ENCODE measurements around the gene GALNT15.

GALNT15 gene

GRCh38 chr3:16279010-16279801 lies 104.7 kb downstream of the GALNT15 start:
- Histone ChIP-seq H3K4me2 (ENCODE audit: low read length) (no peak overlapping the region), H4K20me1 (ENCODE audit: insufficient read depth, low read length) (no peaks in the 10 kb centered on the region), H3K9me3 (ENCODE audit: insufficient read depth, low read length) (no peaks in the 10 kb centered on the region), H3K27me3 (ENCODE audit: low read depth, low read length) (no peaks in the 10 kb centered on the region), H3K79me2 (ENCODE audit: low read length) (no peaks in the 10 kb centered on the region), H2AFZ (ENCODE audit: low read depth, low read length) (no peak overlapping the region), H3K9ac (ENCODE audit: low read length) (no peak overlapping the region), H3K27ac (ENCODE audit: low read length) (no peak overlapping the region), H3K4me1 (ENCODE audit: low read length) (no peaks in the 10 kb centered on the region), H3K36me3 (replicated peaks; ENCODE audit: low read depth, low read length) (peaks cover 11% of the 10 kb centered on the region), H3K4me3 (ENCODE audit: low read length) (no peak overlapping the region)
- no peak for TF ChIP-seq EZH2phosphoT487 (IDR thresholded peaks at IDR 0.05; ENCODE audit: low read depth)
- TF ChIP-seq CTCF (IDR thresholded peaks at IDR 0.05; ENCODE audit: low read depth, low read length) = no peak

- Histone ChIP-seq H3K27me3 (ENCODE audit: low read depth, low read length) (no peaks in the 10 kb centered on the region), H3K9me3 (ENCODE audit: insufficient read depth, low read length) (no peaks in the 10 kb centered on the region), H4K20me1 (ENCODE audit: insufficient read depth, low read length) (no peaks in the 10 kb centered on the region), H3K4me3 (ENCODE audit: low read length) (no peak overlapping the region), H2AFZ (ENCODE audit: low read depth, low read length) (no peak overlapping the region), H3K4me1 (ENCODE audit: low read length) (no peaks in the 10 kb centered on the region), H3K27ac (ENCODE audit: low read length) (no peak overlapping the region), H3K79me2 (ENCODE audit: low read length) (no peaks in the 10 kb centered on the region), H3K36me3 (replicated peaks; ENCODE audit: low read depth, low read length) (peaks cover 8% of the 10 kb centered on the region), H3K9ac (ENCODE audit: low read length) (no peak overlapping the region), H3K4me2 (ENCODE audit: low read length) (no peak overlapping the region)
- TF ChIP-seq CTCF (IDR thresholded peaks at IDR 0.05; ENCODE audit: low read depth, low read length) (no peak), EZH2phosphoT487 (IDR thresholded peaks at IDR 0.05; ENCODE audit: low read depth) (no peak)
Observed at GRCh38 chr3:16280671-16281070, 106.2 kb downstream of the GALNT15 start.
